NCI-H526 treated with DMSO at 0.1 percent for 48 hours (cell line): ENCODE data around the gene QRSL1.
"Not testable (repeated sequence)": the region's sequence is repeated elsewhere in the genome, so short reads cannot be mapped to it uniquely, and the experiment has no call there.

ENCODE experiments used
- DNase-seq: peaks from one replicate; lab custom pipeline; 2025; lab: John Stamatoyannopoulos, UW

The QRSL1 gene

DNA sequence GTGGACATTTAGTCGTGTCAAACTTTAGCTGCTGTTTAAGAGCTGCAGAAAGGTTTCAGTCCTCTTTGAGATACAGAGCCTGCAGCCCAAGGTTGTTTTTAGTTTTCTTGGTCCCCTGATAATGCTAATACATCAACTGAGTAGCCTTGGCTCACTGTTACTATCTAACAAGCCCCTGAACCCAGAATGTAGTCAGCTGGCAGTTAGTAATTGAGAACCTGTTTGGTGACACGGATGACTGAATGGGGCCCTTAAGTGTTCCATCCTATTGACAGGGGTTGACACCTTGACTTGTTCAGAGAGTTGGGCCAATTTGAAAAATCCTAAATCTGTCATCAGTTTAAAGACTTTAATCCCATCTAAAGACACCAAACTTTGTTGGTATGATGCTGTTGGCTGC is 2.9 kb upstream of the QRSL1 start:
- DNase-seq = no peak

DNA sequence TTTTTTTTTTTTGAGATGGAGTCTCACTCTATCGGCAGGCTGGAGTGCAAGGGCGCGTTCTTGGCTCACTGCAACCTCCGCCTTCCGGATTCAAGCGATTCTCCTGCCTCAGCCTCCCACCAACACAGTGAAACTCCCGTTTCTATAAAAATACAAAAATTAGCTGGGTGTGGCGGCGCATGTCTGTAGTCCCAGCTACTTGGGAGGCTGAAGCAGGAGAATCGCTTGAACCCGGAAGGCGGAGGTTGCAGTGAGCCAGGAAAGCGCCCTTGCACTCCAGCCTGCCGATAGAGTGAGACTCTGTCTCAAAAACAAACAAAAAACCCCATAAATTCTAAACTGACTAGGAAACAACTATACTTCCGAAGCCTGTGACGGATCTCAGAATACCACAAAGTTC is 1.6 kb upstream of the QRSL1 start:
- not testable (repeated sequence) for DNase-seq

DNA sequence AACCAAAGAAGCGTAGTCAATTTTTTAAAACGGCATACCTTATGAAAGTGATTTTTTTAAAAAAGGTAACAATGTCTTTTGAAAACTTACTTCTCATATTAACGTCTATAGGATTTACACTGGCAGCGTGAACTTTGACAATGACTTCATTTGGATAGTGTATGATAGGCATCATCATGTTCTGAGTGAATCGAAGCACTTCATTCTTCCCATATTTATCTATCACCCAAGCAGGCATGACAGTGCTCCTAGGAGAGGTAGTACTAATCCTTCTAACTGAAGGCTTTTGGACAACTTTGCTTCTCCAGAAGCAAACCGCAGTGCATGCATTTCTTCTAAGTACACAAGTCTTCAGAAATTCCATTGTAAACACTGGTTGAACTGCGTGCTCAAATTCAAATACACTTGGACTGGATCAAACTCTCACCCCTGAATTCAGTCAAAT is 698 bp upstream of the QRSL1 start:
- peak; percentile 42 for DNase-seq

DNA sequence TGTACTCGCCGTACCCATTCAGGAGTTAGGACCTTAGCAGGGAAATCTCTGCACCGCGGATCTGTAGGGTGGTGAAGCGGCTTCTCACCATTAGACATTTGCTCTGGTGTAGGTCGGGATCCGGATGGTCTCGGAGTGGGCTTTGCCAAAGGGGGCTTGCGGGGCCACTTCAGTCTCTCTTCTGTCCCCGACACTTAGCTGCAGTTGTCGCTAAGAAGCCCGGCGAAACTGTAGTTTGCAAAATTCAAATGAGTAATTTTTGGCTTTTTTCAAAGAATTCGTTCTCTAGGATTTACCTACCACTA is 433 bp downstream of the QRSL1 start:
- no peak for DNase-seq

DNA sequence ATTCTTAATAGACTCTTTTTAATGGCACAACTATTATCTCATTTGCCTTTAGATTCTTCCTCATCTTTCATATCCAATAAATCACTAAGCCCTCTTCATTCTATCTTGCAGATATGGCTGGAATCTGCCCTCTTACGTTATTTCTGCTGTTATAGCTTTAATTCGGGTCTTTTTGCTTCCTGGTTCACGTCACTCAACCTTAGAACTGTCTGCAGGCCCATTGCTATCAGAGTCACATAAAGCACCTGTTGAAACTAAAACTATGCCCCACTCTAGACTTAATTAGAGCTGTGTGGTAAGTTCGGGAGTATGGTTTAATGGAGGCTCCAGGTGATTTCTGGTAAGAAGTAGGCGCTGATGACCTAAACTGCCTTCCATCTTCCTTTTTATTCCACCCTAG is 988 bp downstream of the QRSL1 start:
- no peak for DNase-seq

DNA sequence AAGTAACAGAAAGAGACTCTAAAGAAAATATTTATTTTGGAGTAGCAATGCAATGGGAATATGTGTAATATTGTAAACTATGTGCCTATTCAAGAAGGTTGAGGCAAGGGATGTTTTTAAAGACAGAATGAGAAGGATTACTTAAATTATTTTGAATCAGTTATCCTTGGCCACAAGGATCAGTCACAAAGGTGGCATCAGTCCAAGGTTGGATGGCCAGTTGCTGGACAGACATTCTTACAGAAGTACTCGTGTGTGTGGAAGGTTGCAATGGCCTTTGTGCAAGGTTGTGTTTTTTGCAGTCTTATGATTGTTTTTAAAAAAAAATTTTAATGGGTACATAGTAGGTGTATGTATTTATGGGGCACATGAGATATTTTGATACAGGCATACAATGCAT is 2.0 kb downstream of the QRSL1 start:
- DNase-seq = no peak

DNA sequence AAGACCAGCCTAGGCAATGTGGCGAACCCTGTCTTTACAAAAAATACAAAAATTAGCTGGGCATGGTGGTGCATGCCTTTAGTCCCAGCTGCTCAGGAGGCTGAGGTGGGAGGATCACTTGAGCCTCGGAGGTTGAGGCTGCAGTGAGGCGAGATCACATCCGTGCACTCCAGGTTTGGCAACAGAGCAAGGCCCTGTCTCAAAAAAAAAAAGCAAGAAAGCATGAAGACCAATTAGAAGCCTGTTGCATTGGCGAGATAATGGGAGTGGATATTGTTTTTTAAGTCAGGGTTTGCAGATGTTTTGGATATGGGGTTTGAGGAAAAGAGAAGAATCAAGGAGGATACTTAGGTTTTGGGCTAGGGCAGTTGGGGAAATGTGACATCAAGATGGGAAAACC is 5.2 kb downstream of the QRSL1 start:
- no peak for DNase-seq

DNA sequence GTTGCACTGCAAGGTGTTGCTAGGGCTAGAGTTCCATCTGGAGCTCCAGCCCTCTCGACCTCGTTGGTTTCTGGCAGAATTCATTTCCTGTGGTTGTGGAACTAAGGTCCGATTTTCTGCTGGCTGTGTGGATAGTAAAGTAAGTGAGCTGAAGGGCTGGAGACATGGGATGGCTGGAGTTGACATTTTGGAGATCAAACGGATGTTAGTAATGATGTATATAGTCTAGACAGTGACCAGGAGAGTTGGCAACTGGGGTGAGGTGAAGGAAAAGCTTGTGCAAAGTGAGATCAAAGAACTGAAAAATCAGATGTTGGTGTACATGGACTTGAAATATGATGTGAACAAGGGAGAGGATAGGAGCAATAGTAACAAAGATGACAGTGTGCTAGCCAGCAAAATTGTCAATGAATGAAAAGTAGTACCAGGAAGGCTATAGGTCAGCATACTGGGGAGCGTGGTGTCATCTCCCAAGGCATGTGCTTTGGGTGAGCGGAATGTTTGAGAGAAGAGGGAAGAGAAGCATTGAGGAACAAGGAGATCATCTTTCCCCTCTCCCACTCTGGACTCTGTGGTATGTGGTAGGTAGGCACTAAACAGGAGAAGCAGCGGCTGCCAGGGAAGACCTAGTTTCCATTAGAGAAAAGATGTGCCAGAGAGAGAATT is 7.8 kb downstream of the QRSL1 start:
- DNase-seq = no peak

DNA sequence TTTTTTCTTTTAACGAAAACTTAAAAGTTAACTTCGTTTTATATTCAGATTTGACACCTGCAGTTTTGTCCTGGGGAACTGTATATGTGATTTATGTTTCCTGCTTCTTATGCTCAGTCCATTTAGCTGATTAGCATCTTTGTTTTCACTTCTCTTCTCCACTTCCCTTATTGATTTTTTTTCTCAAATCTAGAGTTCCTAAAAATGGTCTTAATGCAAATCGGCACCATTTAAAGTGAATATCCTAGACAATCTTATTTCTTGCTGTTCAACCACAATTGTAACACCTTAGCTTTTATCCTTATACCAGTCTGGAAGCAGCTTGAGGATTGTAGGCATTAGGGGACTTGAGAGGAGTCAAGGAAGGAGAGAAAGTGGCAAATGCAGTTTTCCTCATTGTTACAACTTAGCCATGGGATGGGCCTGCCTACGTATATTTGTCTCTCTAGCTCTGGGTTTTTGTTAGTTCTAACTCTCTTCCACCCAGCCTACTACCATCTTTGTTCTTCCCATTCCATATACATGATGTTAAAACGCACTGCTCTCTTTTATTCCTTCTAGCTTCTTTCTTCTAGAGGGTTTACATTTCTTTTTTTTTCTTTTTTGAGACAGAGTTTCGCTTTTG is 8.5 kb downstream of the QRSL1 start:
- no peak for DNase-seq

DNA sequence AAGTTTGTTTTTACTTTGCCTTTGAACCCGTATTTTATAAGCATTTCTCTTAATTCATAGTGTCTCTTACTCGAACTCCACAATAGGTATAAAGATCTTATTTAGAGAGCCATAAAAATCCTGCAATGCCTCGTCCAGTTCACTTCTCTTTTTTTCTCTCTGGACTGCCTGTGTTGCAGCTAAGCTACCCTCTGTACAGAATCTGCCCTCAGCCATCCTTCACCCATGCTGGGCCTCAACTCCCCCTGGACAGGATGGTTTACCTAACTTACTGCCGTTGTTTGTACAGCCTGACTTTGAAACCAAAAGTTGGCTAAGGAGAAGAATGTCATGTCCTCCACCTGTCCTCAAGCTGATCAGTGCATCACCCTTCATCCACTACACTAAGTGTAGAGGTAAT is 10.4 kb downstream of the QRSL1 start:
- DNase-seq = no peak

DNA sequence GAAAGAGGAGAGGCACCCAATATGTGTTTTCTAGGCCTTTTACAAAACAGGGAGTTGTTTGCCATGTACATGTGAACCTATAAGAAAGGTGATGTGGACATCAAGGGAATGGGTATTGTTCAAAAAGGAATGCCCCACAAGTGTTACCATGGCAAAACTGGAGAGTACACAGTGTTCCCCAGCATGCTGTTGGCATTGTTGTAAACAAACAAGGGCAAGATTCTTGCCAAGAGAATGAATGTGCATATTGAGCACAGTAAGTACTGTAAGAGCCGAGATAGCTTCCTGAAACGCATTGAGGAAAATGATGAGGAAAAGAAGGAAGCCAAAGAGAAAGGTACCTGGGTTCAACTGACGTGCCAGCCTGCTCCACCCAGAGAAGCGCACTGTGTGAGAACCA is 13.1 kb downstream of the QRSL1 start:
- no peak for DNase-seq

DNA sequence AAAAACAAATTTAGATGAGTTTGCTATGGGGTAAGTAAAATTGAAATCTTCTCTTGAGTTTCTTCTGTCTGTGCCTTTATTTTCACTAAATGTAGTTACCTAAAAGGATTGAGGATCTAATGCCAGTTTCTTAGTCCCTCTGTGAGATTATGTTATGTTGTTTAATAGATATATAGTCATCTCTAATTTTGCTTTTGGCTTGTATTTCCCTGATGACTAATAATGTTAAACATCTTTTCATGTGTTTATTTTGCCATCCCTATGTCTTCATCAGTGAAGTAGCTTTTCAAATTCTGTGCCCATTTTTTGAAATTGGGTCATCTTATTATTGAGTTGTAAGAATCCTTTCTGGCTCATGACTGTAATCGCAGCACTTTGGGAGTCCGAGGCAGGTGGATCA is 13.7 kb downstream of the QRSL1 start:
- DNase-seq = no peak

DNA sequence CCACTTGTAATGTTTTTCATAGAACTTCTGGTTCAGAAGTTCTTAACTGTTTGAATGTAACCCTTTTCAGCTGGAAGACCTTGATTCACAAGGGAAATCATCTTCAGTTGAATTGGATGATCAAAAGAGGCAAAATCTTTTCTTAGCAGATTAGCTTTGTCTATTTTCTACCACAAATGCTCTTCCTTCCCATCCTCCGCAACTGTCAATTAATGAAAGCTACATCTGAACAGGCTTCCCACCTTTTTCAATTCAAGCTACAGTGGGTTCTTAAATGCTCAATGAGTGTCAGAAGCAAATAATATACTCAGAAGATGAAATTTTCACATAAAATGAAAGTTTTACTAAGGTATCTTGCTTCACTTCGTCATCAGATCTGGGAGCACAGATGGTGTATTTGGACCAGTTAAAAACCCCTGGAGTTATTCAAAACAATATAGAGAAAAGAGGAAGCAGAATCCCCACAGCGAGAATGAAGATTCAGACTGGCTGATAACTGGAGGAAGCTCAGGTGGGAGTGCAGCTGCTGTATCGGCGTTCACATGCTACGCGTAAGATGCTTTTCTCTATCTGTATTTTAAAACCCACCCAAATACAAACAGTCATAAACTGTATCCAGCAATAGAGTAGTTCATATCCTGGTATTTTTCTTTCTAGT is 19.4 kb downstream of the QRSL1 start:
- DNase-seq = no peak

DNA sequence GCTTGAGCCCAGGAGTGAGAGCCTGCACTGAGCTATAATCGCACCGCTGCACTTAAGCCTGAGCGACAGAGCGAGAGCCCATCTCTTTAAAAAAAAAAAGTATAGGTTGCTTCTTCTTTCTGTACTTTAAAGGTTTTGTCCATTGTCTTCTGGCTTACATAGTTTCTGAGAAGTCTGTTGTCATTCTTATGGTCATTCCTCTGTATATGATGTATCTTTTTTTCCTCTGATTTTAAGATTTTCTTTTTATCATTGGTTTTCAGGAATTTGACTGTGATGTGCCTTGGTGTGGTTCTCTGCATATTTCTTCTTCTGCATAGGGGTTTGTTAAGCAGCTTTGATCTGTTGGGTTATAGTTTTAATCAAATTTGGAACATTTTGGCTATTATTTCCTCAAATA is 29.1 kb downstream of the QRSL1 start:
- DNase-seq = no peak

DNA sequence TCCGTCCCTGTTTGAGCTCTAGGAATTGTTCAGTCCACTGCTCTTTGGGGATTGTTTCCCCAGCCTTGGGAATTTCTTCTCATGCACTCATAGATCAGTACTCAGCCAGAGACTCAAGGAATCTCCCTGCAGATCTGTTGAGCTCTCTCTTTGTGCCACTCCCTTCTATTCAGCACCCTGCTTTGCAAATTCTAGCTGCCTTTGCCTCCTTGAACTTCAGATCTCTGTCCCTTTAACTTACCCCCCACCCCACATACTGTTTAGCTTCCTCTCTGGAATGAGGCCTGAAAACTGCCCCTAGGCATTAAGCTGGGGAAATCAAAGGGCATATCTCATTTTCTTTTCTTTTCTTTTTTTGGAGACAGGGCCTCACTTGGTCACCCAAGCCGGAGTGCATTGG is 30.5 kb downstream of the QRSL1 start:
- no peak for DNase-seq

DNA sequence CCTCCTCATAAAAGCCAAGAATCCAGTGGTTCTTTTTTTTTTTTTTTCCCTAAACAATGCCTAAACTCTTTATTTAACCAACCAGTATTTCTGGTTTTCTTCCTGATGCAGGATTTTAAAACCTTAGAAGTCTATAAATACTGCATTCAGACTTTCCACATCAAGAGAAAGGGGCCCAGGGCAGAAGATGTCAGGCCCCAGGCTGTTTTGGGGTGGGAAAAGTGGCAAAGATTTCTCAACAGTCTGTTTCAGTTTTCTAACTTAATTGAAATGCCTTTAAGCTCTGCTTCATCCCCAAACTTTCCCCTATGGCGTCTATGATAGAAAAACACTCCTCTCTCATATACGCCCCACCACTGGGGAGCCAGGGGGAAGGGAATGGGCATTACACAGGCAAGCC is 33.1 kb downstream of the QRSL1 start:
- DNase-seq = no peak

DNA sequence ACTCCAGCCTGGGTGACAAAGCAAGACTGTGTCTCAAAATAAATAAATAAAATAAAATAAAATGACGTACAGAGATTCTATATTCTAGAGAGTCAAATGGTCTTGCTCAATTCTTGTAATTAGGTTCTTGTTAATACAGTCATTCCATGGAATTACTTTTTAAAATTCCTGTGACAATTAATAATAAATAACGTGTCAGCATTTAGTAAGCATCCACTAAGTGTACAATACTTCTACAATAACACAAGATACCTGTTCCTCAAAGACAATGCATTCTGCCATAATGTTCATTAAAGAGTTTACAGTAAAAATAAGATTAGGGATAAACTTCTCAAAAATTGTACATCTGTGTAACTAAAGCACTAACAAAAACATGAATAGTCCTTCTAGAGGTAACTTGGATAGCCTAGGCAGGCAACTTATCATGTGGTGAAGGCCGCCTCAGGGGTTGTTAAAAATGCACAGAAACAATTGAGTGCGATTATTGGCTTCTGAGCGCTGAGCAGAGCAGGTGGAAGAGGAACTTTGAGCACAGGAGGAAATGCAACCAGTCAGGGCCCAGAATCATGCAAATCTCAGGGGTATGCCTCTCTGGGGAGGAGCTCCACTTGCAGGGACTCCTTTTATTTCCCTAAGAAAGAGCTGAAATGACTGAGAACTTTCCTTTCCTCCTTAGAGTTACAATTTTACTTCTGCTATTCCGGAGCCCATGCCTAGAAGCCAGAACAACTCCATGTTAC is 37.1 kb downstream of the QRSL1 start:
- DNase-seq = peak; percentile 10

DNA sequence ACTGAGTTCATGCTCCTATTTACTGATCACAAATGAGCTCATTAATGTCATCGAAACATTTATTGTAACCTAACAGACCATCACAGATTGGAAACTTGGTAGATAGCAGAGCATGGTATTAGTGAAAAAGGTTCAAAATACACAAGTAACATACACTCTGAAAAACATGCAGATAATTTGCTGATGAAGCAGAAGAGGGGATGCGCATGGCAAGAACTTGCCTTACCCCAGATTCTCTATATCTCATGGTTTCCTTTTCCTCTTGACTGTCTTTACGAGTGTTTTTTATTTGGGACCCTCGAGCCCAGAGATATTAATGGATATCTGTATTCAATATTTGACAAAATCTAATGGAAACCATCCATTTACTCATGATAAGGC is 37.6 kb downstream of the QRSL1 start:
- no peak for DNase-seq

DNA sequence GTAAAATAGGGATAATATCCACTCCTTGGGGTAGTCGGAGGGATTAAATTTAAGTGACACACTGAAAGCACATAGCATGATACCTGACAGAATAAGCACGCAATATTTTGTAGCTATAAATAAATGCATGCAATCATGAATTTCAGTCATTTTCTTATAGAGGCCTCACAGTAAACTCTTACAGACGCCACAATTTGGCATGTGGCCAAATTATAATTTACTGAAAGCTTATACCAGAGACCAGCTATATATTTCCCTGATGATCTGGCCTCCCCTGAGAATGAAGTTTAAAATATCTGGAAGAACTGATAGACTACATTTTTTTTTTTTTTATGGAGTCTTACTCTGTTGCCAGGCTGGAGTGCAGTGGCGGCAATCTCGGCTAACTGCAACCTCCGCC is 40.9 kb downstream of the QRSL1 start:
- DNase-seq = no peak

DNA sequence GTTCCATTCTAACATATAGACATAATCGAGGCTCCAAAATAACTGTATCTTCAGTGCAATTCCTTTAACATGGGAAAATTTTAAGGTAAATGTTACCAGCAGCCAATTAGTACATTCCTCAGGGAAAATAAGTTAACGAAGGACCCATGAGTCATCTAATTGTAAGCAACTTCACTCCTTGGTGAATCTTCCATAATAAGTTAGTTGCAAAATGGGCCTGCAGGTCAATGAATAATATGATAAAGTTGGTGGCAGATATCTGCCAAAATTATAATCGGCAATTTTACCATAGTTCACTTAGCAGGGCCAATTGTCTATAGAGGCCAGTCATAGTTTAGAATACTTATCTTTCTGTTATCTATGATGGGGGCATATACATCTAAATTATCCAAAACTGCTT is 42.3 kb downstream of the QRSL1 start:
- no peak for DNase-seq

DNA sequence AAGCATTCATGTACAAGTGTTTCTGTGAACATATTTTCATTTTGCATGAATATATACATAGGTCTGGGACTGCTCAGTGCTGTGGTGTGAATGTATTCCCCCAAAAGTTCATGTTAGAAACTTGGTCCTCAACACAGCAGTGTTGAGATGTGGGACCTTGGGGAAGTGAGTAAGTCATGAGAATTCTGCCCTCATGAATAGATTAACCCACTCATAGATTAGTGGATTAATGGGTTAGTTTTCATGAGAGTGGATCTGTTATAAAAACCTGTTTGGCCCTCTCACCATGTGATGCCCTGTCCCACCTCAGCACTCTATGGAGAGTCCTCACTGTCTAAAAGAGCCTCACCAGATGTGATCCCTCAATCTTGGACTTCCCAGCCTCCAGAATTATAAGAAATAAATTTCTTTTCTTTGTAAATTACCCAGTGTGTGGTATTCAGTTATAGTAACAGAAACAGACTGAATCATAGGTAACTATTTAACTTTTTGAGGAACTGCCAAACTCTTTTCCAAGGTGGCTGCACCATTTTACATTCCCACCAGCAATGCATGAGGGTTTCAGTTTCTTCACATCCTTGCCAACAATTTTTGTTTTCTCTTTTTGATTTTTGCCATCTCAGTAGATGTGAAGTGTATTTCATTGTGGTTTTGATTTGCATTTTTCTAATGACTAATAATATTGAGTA is 45.3 kb downstream of the QRSL1 start:
- no peak for DNase-seq

DNA sequence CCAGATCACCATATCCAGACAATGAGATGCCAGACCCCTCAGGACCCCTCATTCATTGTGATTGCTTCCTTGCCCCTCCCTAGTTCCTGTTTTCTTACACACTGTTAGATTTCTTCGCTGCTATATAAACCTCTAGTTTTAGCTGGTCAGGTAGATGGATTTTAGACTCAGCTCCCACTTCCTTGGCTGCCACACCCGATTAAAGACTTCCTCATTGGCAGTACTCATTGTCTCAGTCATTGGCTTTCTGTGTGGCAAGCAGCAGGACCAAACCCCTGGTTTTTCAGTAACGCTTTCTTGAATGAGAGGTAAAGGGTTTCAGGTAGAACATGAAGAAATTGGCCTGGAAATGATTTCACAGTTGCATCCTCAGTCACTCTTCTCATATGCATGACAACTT is 47.9 kb downstream of the QRSL1 start:
- no peak for DNase-seq

DNA sequence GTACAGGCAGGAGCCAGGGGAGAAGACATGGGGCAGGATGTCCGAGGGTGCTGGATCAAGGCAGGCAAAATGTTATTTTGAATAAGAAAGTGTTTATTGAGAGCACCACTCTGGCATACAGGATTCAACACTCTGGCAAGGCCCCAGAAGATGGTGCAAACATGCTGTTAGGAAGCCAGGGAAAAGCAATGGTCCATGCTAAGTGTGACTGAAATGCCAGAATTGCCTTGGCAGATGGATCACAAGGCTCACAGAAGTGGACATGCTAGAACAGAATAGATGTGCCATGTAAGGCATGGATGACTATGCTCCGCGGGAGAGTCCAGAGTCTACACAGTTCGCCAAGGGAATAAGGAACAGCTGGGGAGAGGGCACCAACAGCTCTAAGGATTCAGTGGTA is 54.6 kb downstream of the QRSL1 start:
- DNase-seq = no peak
